Amniotic epithelial cell (primary cell): ENCODE data around the gene PDGFC.
A peak's percentile ranks its signal among the peaks of the same experiment; 100 is the strongest.

Experiments used
- DNase-seq: peaks from one replicate; pipeline ENCODE4 v3.0.0-alpha.2; 2010; ENCODE audit warnings: low read depth

Gene PDGFC, protein sequence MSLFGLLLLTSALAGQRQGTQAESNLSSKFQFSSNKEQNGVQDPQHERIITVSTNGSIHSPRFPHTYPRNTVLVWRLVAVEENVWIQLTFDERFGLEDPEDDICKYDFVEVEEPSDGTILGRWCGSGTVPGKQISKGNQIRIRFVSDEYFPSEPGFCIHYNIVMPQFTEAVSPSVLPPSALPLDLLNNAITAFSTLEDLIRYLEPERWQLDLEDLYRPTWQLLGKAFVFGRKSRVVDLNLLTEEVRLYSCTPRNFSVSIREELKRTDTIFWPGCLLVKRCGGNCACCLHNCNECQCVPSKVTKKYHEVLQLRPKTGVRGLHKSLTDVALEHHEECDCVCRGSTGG

DNA sequence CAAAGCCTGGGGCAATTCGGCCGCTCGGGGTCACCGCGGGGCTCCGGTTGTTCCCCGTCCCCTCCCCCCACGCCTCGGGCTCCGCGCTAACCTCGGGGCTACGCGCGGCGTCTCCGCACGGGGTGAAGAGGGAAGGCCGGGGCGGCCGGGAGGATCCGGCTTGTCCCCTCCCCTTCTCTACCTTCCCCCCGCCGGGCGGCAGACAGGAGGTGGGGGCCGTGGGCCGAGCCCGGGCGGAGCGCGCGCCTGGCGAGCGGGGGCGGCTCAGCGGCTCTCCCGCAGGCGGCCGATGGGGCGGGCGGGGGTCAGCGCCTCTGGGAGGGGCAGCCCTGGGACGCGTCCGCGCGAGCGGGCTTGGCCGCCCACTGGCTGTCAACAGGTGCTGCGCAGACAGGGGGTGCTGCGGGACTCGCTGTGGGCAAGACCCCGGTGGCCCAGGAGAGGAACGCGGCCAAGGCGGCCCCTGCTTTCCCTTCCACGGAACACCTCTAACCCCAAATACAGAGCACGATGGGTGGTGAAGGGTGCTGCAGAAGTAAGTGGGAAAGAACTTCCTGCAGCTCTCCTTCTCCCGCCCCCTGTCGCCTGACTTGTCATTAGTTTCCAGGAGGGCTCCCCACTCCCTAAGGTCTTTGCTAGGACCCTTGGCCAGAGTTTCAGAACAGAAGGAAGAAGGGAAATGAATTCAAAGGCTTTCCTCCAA lies at the start of gene PDGFC:
PDGFC (minus strand) TSS at position 124 of the 703 bp plus-strand sequence. CDS start 896 bp downstream, outside the sequence.
- DNase-seq: peak; percentile 70

DNA sequence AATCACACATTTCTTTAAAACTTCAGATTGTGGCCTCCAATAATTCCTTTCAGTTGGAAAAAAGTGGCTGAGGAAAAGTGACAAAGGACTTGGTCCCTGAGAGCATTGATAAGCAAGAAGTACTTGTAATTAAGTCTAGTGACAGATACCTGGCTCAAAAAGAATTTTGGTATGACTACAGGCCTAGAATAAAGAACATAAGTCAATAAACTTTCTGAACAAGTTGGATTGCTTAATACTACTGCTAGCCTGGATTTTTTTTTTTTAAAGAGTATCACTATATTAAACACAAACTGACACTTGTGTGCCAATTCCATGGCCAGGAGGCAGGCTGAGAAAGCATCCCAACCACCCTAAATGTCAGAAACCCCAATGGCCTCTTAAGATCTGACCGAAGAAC lies 49.3 kb upstream of the PDGFC start:
- no peak for DNase-seq

DNA sequence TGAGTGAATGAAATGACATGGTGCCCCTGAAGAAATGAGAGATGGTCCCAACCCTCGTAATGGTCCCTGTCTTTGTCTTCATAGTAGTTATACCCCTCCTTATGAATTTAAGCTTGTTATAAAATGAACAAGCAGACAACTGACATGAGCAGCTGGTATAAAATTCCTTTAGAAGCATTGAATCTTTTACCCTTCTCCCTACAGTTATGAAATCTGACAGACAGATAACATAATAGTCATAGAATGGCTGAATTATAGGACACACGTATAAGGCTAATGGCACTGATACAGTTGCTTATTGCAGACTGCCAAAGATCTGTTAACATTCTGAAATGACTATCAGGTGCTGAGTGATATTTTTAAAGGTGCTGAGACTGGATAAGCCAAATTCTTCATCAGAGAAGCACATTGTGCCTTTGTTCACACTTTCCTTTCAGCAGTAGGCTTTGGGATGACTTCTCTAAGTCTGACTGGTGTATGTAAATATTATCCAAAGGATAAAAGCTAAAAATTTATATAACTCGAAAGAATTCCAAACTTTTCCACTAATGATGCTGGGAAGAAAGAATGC lies 47.4 kb upstream of the PDGFC start:
- DNase-seq: no peak

DNA sequence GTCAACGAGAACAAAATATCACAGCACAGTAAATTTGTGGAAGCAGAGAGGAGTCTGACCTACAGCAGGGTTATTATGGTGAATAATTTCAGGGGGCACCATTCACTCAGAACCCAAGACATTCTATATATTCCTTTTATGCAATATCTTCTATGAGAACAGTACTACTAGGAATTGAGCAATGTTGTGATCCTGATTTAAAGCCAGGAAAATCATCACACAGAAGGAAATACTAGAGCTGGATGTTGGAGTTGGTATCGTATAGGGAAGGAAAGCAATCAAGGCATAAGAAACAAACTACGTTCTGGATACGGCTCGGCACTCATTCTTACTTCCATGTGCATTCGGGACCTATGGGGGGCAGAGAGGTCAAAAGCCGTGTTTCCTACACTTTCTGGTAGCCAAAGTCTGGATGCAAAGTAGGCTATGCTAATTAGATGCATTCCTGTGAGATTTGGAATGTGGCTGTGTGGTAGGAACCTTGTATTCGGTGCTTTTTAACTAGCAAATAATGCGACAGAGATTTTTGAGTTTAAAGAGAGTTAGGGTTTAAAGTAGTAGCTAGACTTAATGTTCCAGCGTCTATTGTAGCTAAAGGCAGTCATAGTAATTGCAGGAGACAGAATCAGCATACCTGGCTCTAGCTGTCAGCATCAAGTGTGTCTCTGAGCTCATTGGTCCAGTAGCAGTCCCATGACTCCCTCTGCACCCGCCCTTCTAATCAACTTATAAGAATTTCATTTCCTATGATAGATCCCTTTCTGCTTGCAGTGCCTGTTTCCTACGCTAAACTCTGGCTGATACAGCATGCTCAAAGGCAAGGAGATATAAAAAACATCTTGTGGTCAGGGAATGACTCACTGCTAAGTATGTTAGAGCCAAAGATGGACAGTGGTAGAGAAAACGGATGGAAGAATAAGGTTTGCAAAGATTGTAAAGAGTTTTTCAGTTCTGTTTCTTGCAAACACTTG lies 43.3 kb upstream of the PDGFC start:
- peak; percentile 96 for DNase-seq

DNA sequence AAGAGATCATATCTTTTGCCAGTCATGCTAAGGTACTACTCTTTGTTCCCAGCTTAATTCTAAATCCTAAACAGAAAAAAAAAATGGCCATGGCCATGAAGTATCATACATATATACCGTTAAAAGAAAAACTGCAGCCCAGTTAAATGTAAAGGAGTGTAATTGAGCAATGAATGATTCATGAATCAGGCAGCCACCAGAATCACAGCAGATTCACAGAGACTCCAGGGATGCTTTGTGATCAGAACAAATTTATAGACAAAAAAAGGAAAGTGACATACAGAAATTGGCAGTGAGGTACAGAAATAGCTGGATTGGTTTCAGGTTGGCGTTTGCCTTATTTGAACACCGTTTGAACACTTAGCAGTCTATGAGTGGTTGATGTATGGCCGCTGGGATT lies 42.1 kb upstream of the PDGFC start:
- DNase-seq: peak; percentile 24

DNA sequence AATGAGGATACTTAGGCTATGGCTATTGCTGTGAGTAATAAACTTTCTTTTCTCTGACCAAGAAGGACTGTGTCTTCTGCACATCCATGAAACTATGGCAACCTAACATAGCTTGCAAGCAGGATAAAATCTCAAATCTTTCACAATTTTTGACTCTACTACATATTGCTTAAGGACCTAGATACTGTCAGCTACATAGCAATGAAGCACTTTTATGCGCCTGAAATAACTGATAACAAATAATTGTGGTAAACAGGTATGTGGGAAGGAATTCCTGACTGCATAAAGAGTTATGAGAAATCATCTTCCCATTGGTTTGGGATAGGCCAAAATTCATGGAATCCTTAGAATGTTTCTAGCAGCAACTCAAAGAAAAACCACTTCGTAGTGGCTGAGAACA lies 41.2 kb upstream of the PDGFC start:
- DNase-seq: peak; percentile 92

DNA sequence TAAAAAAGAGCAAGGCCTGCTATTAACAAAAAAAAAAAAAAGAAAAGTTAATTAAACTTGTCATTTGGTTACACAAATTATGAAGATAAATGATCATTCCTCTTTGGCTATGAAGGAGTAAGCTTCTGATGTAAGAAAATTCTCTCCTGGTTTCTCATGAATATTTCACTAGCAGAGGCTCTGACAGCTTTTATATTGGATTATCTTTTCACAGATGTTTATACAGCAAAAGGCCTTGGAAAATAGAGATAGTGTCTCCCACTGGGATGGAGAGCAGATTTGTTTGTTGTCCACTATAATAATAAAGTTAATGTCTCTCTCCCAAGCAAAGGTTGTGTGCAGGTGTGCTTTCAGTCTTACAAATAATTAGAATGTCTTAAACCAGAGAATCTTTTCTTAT lies 40.7 kb upstream of the PDGFC start:
- peak; percentile 81 for DNase-seq

DNA sequence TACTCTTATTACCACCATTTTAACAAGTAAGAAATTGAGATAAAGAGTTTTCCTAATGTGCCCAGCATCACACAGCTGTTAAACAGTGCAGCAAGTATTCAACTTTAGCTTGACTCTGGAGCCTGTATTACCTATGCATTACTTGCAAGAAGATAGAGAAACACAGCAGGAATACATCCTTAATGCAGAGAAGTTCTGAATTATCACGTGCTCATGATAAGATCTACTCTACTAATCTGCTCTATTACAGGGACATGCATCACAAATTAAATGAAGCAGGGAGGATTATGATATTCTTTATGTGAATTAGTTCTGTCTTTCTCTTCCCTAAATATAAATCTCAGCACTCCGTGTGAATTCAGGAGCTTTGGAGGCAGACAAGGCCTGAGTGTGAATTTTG lies 39.0 kb upstream of the PDGFC start:
- DNase-seq: no peak

DNA sequence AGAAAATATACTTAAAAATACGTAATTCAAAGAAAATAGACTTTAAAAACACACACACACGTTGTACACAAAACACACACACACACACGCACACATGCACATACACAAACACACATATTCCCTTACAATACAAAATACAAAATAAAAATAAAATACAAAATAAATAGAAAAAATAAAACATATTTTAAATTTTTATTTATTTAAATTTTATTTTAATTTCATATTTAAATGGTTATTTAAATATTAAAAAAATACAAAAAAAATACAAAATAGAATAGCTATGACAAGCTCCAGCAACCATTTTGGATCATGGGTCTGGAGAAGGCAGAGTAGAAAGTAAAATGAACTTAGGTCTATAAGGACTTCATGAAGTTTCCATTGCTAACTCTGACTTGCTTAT lies 34.2 kb upstream of the PDGFC start:
- no peak for DNase-seq

DNA sequence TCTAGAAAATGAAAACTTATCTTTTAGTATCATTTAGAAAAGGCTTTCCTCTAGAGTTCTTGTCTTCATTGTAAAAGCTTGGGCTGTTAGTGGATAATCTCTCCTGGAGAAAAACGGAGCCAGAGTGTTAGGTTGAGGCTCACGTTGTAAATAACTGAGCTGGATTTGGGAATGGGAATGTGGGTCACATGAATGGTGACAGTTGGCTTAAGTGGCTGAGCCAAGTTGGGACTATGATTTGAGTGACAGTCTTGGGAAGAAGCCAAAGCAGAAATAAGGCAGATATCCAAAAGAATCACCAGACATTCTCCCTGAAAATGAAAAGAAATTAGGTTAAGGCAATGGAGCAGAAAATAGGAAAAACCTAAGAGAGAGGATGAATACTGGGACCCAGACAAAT lies 33.6 kb upstream of the PDGFC start:
- DNase-seq: no peak

DNA sequence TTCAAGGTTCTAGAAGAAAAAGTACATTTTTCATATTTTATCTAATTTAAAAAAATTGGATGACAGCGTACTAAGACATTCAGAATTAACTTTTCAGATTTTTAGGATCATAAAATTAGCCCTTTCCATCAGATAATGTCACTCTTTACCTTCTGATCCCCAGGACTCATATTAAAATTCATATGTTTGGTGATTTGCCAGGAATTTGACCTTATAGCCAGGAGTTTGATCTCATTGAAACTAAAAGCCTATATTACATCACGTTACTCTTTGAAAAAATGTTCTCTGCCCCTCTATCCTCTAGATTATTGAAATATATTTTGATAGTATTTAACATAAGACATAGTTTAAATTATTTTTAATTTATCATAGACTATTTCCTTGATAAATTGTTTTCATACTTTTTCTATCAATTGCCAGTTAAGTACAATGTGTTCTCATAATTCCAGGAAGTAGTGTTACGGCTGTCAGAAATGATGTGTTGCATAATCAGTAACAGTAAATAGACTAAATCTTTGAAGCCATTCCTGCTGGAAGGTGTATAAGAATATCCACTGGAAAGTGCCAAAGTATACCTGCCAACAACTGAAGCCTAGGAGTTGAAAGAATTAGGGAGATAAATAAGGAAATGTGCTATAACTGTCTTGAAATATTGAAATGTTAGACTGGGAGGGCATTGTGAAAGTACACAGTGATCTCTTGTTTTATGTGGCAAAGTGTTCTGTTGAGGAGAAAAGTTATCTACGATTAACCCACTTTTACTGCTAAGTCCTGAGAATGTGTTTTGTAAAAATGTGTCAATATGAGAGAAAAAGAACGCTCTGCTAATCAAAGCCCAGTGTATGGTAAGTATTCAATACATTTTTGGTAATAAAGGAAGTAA lies 32.9 kb upstream of the PDGFC start:
- peak; percentile 69 for DNase-seq

DNA sequence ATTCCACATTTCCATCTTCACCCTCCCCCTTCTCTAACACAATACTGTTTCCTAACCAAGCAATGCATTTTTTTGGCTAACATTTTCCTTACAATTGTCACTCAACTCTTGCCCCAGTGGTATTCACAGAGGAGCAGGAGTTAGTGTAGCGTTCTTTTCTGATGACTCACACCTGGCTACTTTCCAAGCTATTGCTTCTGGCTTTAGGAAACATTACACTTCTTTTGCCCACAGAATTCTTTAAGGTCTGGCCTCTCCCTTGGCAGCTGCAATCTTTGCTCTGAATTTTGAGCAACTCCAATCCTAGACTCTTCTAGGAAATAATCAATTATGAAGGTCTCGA lies 27.5 kb upstream of the PDGFC start:
- DNase-seq: peak; percentile 98

DNA sequence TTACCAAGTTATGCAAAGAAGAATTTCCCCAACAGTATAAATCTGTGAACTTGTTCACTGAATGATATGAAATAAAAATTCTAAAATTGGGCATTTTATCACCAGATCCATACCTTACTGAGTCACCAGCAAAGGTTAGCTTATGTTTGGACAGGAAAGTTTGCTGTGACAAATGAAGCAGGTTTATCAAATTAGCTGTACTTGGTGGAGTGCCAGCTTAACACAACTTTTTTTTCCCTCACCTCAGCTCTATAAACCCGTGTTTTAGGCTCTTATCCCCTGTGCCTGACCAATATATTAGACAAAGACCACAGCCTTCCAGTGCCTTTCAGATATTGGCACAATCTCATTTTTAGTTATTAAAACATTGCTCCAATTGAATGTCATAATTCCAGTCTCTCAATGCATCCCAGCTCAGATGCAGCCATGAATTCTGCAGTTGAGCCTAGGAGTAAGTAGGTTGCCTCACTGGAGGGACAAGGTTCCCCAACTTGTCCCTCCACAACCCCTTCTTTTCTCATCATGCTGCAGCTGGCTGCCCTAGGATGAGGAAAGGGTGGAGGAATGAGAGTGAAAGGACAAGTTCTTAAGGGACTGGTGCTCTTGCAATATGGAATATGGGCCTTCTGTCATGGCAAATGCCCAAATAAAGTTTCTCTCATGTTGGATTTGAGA lies 27.0 kb upstream of the PDGFC start:
- no peak for DNase-seq

DNA sequence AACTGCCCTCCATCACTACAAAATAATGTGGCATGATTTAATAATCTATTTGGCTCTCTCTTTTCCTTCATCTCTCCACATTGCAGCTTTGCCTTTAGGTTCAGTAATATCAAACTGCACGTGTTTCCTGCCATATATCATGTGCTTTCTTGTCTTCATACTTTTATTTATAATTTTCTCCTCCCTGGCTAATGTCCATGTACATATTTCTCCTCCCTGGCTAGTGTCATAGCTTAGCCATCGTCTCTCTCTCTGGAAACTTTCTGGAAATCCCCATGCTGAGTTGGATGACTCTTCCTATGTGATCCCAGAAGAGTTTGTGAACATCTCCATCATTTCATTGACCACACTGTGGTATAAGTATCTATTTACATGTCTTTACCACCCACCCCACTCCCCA lies 21.3 kb upstream of the PDGFC start:
- no peak for DNase-seq

DNA sequence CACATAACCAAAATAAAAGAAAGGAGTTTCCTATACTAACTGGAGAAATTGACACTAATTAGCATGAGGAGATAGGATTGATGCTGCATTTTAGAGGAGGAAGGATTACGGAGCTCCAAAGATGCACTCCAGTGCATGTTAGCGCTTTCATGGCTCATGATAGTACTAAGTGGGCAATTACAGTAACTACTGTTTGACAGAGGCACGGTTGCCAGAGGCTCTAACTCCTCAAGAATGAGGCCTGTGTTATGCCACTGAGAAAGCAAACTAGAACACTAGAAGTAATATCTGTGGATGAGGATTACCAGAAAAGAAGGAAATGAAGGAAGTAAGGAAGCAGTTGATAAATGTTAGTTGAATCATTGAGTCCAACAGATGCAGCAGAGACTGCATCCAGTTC lies 19.6 kb upstream of the PDGFC start:
- DNase-seq: no peak

DNA sequence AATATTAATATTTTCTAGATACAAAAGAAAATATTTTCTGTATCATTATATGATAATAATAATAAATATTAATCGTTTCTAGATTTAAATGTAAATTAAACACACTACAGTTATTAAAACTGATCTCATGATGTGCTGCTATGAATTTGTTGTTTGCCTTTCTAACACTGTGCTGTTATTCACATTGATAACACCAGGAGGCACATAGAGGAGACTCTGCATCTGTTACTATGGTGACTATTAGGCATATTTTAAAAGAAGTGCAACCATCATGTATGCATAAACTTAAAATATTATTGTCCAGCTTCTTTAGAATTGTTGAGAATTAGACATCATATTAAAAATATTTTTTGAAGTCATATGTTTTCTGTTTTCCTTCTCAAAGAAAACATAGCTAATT lies 11.8 kb upstream of the PDGFC start:
- peak; percentile 42 for DNase-seq

DNA sequence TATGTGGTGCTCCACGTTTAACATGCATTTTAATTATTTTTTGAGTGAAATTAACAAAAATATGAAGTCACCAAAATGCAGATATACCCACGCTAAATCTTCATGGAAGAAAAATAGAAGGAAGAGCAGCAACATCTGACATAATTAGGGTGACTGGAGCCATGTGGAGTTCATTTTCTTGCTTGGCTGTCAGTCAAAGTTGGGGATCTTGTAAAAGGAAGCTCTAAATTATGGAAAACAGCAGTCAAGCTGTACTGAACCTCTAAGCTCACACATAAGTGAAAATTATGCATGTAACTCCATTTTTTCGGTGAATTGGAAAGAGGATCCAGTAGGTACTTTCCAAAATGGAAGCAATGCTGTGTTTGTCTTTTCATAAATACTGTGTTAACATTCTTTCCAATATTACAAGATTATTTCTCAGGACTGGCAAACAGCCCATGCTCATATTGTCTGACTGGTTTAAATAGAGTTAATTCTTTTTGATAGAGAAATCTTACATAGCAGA lies 9.7 kb upstream of the PDGFC start:
- DNase-seq: no peak

DNA sequence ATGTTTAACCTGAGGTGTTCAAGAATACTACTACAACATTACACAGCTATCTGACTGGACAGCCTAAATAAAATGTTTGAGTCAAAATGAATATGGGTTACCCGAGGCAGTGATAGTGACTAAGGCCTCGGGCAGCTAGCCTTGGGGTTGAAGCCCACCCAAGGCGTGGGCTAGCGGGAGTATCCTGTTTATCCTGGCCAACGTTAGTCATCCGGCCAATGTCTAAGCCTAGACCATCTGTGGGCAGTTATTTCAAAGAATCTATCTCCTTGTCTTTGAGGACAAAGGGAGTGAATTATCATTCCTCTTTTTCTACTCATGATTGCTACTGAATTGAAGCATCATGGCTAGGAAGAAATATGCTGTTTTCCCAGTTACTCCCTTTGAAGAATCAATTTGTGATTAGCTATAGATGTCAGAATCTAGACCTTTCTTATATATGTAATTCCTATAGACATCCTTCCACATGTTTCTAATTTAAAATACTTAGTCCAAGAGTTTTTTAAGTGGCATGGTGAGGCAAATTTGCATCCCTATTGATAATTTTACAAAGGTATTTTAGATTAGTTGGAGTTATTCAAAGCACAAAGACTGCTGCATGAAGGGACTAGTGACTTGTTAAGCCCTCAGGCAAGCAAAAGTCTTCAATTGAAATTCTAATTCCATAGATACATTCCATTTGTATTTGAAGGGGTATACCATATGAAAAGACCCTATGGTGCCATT lies 6.0 kb upstream of the PDGFC start:
- peak; percentile 98 for DNase-seq

DNA sequence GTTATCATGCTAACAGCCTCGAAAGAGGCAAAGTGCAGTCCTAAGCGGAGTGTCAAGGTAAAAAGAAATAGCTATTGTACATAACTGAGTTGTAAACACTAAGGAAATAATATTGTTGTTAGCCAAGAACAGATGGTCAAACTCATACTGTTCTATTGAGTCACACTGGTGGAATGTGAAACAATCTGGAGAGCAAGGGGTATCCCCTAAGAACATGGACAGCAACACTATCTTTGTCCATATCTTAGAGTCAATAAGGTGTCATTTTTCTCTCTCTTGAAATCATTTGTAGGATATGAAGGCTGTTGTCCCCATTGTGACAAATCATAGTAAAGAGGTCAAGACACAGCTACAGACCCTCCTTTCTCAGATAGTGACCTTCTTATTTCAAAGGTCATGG lies 4.5 kb upstream of the PDGFC start:
- DNase-seq: peak; percentile 93

DNA sequence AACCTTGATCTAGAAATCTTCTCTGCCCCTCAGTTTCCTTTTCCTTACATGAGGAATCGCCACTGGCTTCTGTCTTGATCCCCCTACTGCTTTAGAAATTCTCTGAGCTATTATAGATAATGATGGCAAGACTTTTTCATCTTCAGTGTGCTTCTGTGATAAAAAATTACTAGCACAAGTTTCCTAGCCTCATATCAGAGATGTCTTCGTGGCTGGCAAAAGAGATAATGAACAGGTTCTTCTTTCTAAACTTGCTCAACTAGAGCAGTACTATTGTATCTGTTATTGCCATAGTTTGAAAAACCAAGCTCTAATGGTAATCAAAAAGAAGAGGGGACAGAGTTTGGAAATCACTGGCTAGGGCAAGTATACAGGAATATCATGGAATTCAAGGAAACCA lies 4.1 kb upstream of the PDGFC start:
- no peak for DNase-seq
